Psoas muscle (tissue), 8 donors: ENCODE measurements around the gene UFD1. TPM values are rescaled to one million over a fixed set of nuclear protein-coding genes. Genes with fewer than 3 reads are reported as not detected.

Source experiments
- ATAC-seq, 4 donors: fragments of 200-7000 bp; cut with Tn5 transposase; one replicate each; pipeline ENCODE4 v1.9.1; 2020; ENCODE audit warnings: moderate library complexity in 3 of 4, mild to moderate bottlenecking in 2 of 4
- DNase-seq, 2 donors: peaks; one replicate each; pipeline ENCODE4 v3.0.0-alpha.2; 2020
- H3K27ac ChIP-seq: fragments of 200-600 bp; one replicate; pipeline ENCODE4 v1.8.0; 2022
- H3K27me3 ChIP-seq, 3 donors: fragments of 200-600 bp in 1 of 3; one replicate each; pipeline versions ENCODE4 v1.6.1 to v1.8.0; 2013 to 2022; ENCODE audit warnings: low read length in 2 of 3, mild to moderate bottlenecking in 2 of 3, moderate library complexity in 1 of 3; ENCODE audit not compliant: insufficient read depth in 3 of 3
- H3K36me3 ChIP-seq, 2 donors: fragments of 200-600 bp in 1 of 2; one replicate each; pipeline versions ENCODE4 v1.6.1 to v1.8.0; 2013 to 2022; ENCODE audit warnings: low read depth in 1 of 2, mild to moderate bottlenecking in 1 of 2, moderate library complexity in 1 of 2; ENCODE audit not compliant: insufficient read depth in 1 of 2
- H3K4me1 ChIP-seq: fragments of 200-600 bp; one replicate; pipeline ENCODE4 v1.8.0; 2022
- H3K4me3 ChIP-seq: fragments of 200-600 bp; one replicate; pipeline ENCODE4 v1.8.0; 2022; ENCODE audit warnings: mild to moderate bottlenecking
- H3K9me3 ChIP-seq: fragments of 200-600 bp; one replicate; pipeline ENCODE4 v1.8.0; 2022
- CTCF ChIP-seq: fragments of 200-600 bp; IDR thresholded peaks from one replicate; pipeline ENCODE4 v1.8.0; 2022; ENCODE audit warnings: antibody characterized with exemption
- WGBS, 3 donors: extraction: QIAGEN DNeasy Blood & Tissue Kit; methylation state at CpG; one replicate each; pipeline versions ENCODE4 v1.1.6 to v1.1.7; 2013; 5-methylcytosine and 5-hydroxymethylcytosine counted together
- intact Hi-C, 2 donors: fragments of 100-400 bp; cut with DNase I; formaldehyde crosslinking; loops; one replicate each; pipeline versions ENCODE4 v1.11.0 to v1.14.2; 2022
- polyA plus RNA-seq, 3 donors: library from polyadenylated mRNA; stranded (reverse); fragments of 200-250 nt; gene quantifications; one replicate each; pipeline ENCODE4 v1.2.3, GENCODE V29; 2013
- total RNA-seq, 4 donors: library from RNA; stranded (reverse); fragmentation: NEBNext Ultra II Directional in 2 of 4; extraction: Animal tissue kit (Norgen Biotek cat#: 25700) in 2 of 4; gene quantifications; one replicate each; pipeline versions ENCODE4 v1.2.1 to v1.2.4, GENCODE V29; 2021 to 2023
- donor health status: healthy with polysubstance abuse.
- donor health status: DM: no; HTN: no; CAD: no; lungs with moderate emphysema.
- donor health status: Bipolar disorder and iron deficiency.
- donor health status: healthy.
- donor health status: DM: yes; HTN: yes; CAD: no.
- donor health status: DM: no; HTN: no; CAD: no.
- donor health status: DM: no; HTN: no; CAD: no.
- donor health status: DM: yes; HTN: yes; CAD: no.

The UFD1 gene
- total and polyA plus RNA-seq, 7 donors: 44.3 to 226 (median 79.6) TPM

GRCh38 chr22:19482297-19482696 lies 3.3 kb upstream of the UFD1 start:
- no peaks in the 10 kb centered on the region for H3K36me3 ChIP-seq
- peaks cover 11% of the 10 kb centered on the region for H3K4me1 ChIP-seq
- H3K4me3 ChIP-seq: no peak overlapping the region
- 89 to 93% (median 91%) methylated on average over 9 of the region's 9 CpGs for WGBS, 3 donors
- H3K27ac ChIP-seq: no peak overlapping the region
- TF ChIP-seq CTCF: no peak
- intact Hi-C loops: no loop called here
- DNase-seq: no peak
- no peaks in the 10 kb centered on the region for H3K27me3 ChIP-seq
- ATAC-seq: no peak
- H3K9me3 ChIP-seq: no peaks in the 10 kb centered on the region

GRCh38 chr22:19480789-19481188 lies 1.8 kb upstream of the UFD1 start:
- Histone ChIP-seq H3K27ac (no peak overlapping the region), H3K9me3 (no peaks in the 10 kb centered on the region), H3K4me3 (no peak overlapping the region), H3K27me3 (no peaks in the 10 kb centered on the region), H3K36me3 (no peaks in the 10 kb centered on the region), H3K4me1 (peaks cover 26% of the 10 kb centered on the region)
- DNase-seq (no peak), ATAC-seq (no peak)
- intact Hi-C loops: no loop called here
- WGBS, 3 donors: 58 to 68% (median 64%) methylated on average over 10 of the region's 10 CpGs
- TF ChIP-seq CTCF: no peak

- Histone ChIP-seq H3K4me1 (peaks cover 30% of the 10 kb centered on the region), H3K36me3 (peaks cover 0 to 4% of the 10 kb centered on the region in 2 donors), H3K27me3 (no peaks in the 10 kb centered on the region), H3K27ac (peak overlapping the region; percentile 97), H3K4me3 (peak overlapping the region; percentile 84), H3K9me3 (no peaks in the 10 kb centered on the region)
- WGBS, 3 donors: 1 to 3% (median 2%) methylated on average over 14 to 15 of the region's 15 CpGs
- no peak for ATAC-seq
- DNase-seq: no peak
- intact Hi-C loops: no loop called here
- TF ChIP-seq CTCF: no peak
Observed at GRCh38 chr22:19480173-19480568, 1.2 kb upstream of the UFD1 start.

GRCh38 chr22:19479355-19480172 lies 571 bp upstream of the UFD1 start, which contains the start of gene CDC45:
Gene CDC45, plus strand, starts transcription at chr22:19479920. Its CDS starts 49 bp downstream, at chr22:19479969.
- H3K9me3 ChIP-seq: no peaks in the 10 kb centered on the region
- no peaks in the 10 kb centered on the region for H3K27me3 ChIP-seq
- peak within 1 kb of the TSS; percentile 97 for H3K27ac ChIP-seq
- ATAC-seq (peak; percentile 88 to 92 (median 90)), DNase-seq (peak; percentile 96 to 98)
- peaks cover 0 to 10% of the 10 kb centered on the region in 2 donors for H3K36me3 ChIP-seq
- peaks cover 35% of the 10 kb centered on the region for H3K4me1 ChIP-seq
- TF ChIP-seq CTCF: no peak
- 0 to 1% (median 0%) methylated on average over 48 to 50 of the region's 50 CpGs for WGBS, 3 donors
- peak within 1 kb of the TSS; percentile 84 for H3K4me3 ChIP-seq
- intact Hi-C loops: loop anchor here (5.0 to 10.0 kb wide), 2 partner anchors 37 to 185 kb away; partner anchors contain the start of gene CLTCL1 (in 1 of the 2)
